ENCODE data around the gene DYNC1H1. TPM values are rescaled to one million over a fixed set of nuclear protein-coding genes. Genes with fewer than 3 reads are reported as not detected.
"Not testable (repeated sequence)": the region's sequence is repeated elsewhere in the genome, so short reads cannot be mapped to it uniquely, and the experiment has no call there.

DYNC1H1 gene
- total RNA-seq, 1 donor from 2014 or later: 265 TPM

- H3K27me3 Mint-ChIP-seq: no peaks in the 10 kb centered on the region
- DNase-seq: no peak
- peaks cover 3% of the 10 kb centered on the region for H3K4me1 Mint-ChIP-seq
- intact Hi-C loops (cut with micrococcal nuclease): no loop called here
- H3K36me3 Mint-ChIP-seq (ENCODE audit: low read depth): peaks cover 41% of the 10 kb centered on the region
- no peak overlapping the region for H3K27ac Mint-ChIP-seq
- H3K4me3 Mint-ChIP-seq: no peak overlapping the region
- H3K9me3 Mint-ChIP-seq: no peaks in the 10 kb centered on the region
Measured at GRCh38 chr14:102050625-102051024, 86.3 kb downstream of the DYNC1H1 start.

- Mint-ChIP-seq H3K4me3 (no peak overlapping the region), H3K36me3 (ENCODE audit: low read depth) (peaks cover 35% of the 10 kb centered on the region), H3K4me1 (no peaks in the 10 kb centered on the region), H3K9me3 (no peaks in the 10 kb centered on the region), H3K27ac (no peak overlapping the region), H3K27me3 (no peaks in the 10 kb centered on the region)
- intact Hi-C loops (cut with micrococcal nuclease): no loop called here
- no peak for DNase-seq
Measured at GRCh38 chr14:102052522-102052921, 88.1 kb downstream of the DYNC1H1 start.

- Mint-ChIP-seq H3K4me1 (no peaks in the 10 kb centered on the region), H3K27me3 (no peaks in the 10 kb centered on the region), H3K27ac (no peak overlapping the region), H3K9me3 (no peaks in the 10 kb centered on the region), H3K4me3 (no peak overlapping the region), H3K36me3 (ENCODE audit: low read depth) (peaks cover 15% of the 10 kb centered on the region)
- DNase-seq: no peak
- intact Hi-C loops (cut with micrococcal nuclease): no loop called here
Measured at GRCh38 chr14:102055181-102055901, 91.0 kb downstream of the DYNC1H1 start.

GRCh38 chr14:102056694-102057442, 92.5 kb downstream of the DYNC1H1 start:
- Mint-ChIP-seq H3K27me3 (no peaks in the 10 kb centered on the region), H3K9me3 (no peaks in the 10 kb centered on the region), H3K4me3 (no peak overlapping the region), H3K4me1 (no peaks in the 10 kb centered on the region), H3K36me3 (ENCODE audit: low read depth) (peaks cover 10% of the 10 kb centered on the region), H3K27ac (no peak overlapping the region)
- intact Hi-C loops (cut with micrococcal nuclease): no loop called here
- DNase-seq: no peak

- peaks cover 7% of the 10 kb centered on the region for H3K36me3 Mint-ChIP-seq (ENCODE audit: low read depth)
- no peaks in the 10 kb centered on the region for H3K4me1 Mint-ChIP-seq
- H3K9me3 Mint-ChIP-seq: no peaks in the 10 kb centered on the region
- intact Hi-C loops (cut with micrococcal nuclease): no loop called here
- H3K27me3 Mint-ChIP-seq: no peaks in the 10 kb centered on the region
- no peak for DNase-seq
- no peak overlapping the region for H3K27ac Mint-ChIP-seq
- H3K4me3 Mint-ChIP-seq: no peak overlapping the region
Measured at GRCh38 chr14:102057480-102058114, 93.2 kb downstream of the DYNC1H1 start.

GRCh38 chr14:102058146-102058545, 93.8 kb downstream of the DYNC1H1 start:
- intact Hi-C loops (cut with micrococcal nuclease): no loop called here

GRCh38 chr14:102058961-102059360, 94.6 kb downstream of the DYNC1H1 start:
- Mint-ChIP-seq H3K27ac (no peak overlapping the region), H3K9me3 (no peaks in the 10 kb centered on the region), H3K4me1 (no peaks in the 10 kb centered on the region), H3K4me3 (no peak overlapping the region), H3K27me3 (no peaks in the 10 kb centered on the region), H3K36me3 (ENCODE audit: low read depth) (peaks cover 3% of the 10 kb centered on the region)
- no peak for DNase-seq
- intact Hi-C loops (cut with micrococcal nuclease): no loop called here

More at GRCh38 chr14:102058146-102058545, 93.8 kb downstream of the DYNC1H1 start:
- H3K9me3 Mint-ChIP-seq: no peaks in the 10 kb centered on the region
- H3K4me3 Mint-ChIP-seq: no peak overlapping the region
- no peaks in the 10 kb centered on the region for H3K4me1 Mint-ChIP-seq
- H3K27me3 Mint-ChIP-seq: no peaks in the 10 kb centered on the region
- H3K36me3 Mint-ChIP-seq (ENCODE audit: low read depth): peaks cover 5% of the 10 kb centered on the region
- no peak overlapping the region for H3K27ac Mint-ChIP-seq
- DNase-seq: no peak

GRCh38 chr14:102063109-102063807, 98.9 kb downstream of the DYNC1H1 start:
- no peaks in the 10 kb centered on the region for H3K36me3 Mint-ChIP-seq (ENCODE audit: low read depth)
- no peak overlapping the region for H3K4me3 Mint-ChIP-seq
- no peaks in the 10 kb centered on the region for H3K27me3 Mint-ChIP-seq
- peaks cover 2% of the 10 kb centered on the region for H3K4me1 Mint-ChIP-seq
- intact Hi-C loops (cut with micrococcal nuclease): loop anchor here (1.0 kb wide), 1 partner anchor 33 kb away; no protein-coding TSS in a partner anchor
- H3K9me3 Mint-ChIP-seq: no peaks in the 10 kb centered on the region
- DNase-seq: peak; percentile 87
- no peak overlapping the region for H3K27ac Mint-ChIP-seq

- Mint-ChIP-seq H3K9me3 (no peaks in the 10 kb centered on the region), H3K36me3 (ENCODE audit: low read depth) (no peaks in the 10 kb centered on the region), H3K4me3 (no peak overlapping the region), H3K27me3 (no peaks in the 10 kb centered on the region), H3K27ac (no peak overlapping the region), H3K4me1 (peaks cover 2% of the 10 kb centered on the region)
- intact Hi-C loops (cut with micrococcal nuclease): loop anchor here (1.0 kb wide), 1 partner anchor 32 kb away; no protein-coding TSS in a partner anchor
- DNase-seq: no peak
Measured at GRCh38 chr14:102063808-102064429, 99.5 kb downstream of the DYNC1H1 start.

GRCh38 chr14:102064590-102064989, 100.2 kb downstream of the DYNC1H1 start:
- not testable (repeated sequence) for H3K36me3 Mint-ChIP-seq (ENCODE audit: low read depth)

GRCh38 chr14:102066041-102066451, 101.7 kb downstream of the DYNC1H1 start:
- H3K4me1 Mint-ChIP-seq: peaks cover 2% of the 10 kb centered on the region
- no peaks in the 10 kb centered on the region for H3K27me3 Mint-ChIP-seq
- no peak overlapping the region for H3K27ac Mint-ChIP-seq
- no peaks in the 10 kb centered on the region for H3K36me3 Mint-ChIP-seq (ENCODE audit: low read depth)
- DNase-seq: no peak
- intact Hi-C loops (cut with micrococcal nuclease): no loop called here
- no peaks in the 10 kb centered on the region for H3K9me3 Mint-ChIP-seq
- H3K4me3 Mint-ChIP-seq: no peak overlapping the region

More at GRCh38 chr14:102064590-102064989, 100.2 kb downstream of the DYNC1H1 start:
- H3K9me3 Mint-ChIP-seq; H3K4me3 Mint-ChIP-seq; H3K27me3 Mint-ChIP-seq; H3K4me1 Mint-ChIP-seq; intact Hi-C loops (cut with micrococcal nuclease); H3K27ac Mint-ChIP-seq; DNase-seq: not testable (repeated sequence)

- Mint-ChIP-seq H3K36me3 (ENCODE audit: low read depth) (peaks cover 11% of the 10 kb centered on the region), H3K27me3 (no peaks in the 10 kb centered on the region), H3K4me3 (no peak overlapping the region), H3K4me1 (peaks cover 3% of the 10 kb centered on the region), H3K9me3 (no peaks in the 10 kb centered on the region), H3K27ac (no peak overlapping the region)
- no peak for DNase-seq
- intact Hi-C loops (cut with micrococcal nuclease): no loop called here
Measured at GRCh38 chr14:102071283-102071998, 107.1 kb downstream of the DYNC1H1 start.

Measured in activated CD4-positive, alpha-beta T cell treated with anti-CD3 and anti-CD28 coated beads, Interleukin-2, amount 10 ng/mL, durations not matched to agents 24 days and 14 days (primary cell).